Stimulated activated CD8-positive, alpha-beta memory T cell treated with anti-CD3 and anti-CD28 coated beads, Interleukin-15, amount 100 ng/mL, for 4 hours (primary cell): ENCODE measurements around the gene PHOSPHO1.
A peak's percentile ranks its signal among the peaks of the same experiment; 100 is the strongest.

Experiments used
- DNase-seq, 2 donors: peaks; one replicate each; pipeline ENCODE4 v3.0.0-alpha.2; 2020; ENCODE audit warnings: low read depth in 2 of 2

PHOSPHO1 gene

DNA sequence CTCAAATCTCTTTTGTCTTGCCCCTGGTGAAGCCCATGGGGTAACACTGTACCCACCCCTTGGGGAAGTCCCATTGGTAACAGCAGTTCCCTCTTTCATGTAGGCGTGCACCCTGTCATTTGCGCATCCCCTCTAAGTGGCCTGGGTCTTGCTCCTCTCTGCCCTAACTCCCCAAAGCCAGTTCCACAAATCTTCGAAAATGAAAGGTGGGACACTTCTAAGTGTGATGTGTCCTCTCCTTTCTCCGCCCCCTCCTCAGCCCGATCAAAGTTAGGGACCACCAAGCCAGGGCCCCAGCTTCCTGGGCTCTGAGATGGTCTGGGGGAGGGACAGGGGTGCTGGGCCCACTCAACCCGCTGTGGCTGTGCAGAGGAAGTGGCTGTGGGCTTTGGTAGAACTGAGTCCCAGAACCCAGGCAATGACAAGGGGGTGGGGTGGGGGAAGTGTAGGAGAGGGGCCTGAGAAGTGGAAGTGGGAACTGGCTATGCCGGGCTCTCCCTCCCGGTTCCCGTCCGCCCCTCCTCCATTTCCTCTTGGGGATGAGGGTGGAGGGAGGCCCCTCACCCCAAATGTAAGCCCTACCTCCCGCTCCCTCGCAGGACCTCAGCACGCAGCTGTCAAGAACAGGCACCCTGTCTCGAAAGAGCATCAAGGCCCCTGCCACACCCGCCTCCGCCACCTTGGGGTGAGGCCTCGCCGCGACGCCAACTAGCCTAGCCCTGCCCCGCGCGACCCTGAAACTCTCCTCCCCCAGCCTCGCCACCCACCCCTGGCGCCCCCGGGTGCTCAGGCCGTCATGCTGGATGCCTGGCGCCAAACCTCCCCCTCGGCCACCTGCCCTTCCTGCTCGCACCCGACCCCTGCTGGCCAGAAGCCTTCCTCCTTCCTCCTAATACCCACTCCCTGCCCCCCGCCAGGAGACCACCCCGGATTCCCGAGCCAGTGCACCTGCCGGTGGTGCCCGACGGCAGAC, 11.4 kb downstream of the PHOSPHO1 start:
- peak in 1 of 2 donors; percentile 42 for DNase-seq

DNA sequence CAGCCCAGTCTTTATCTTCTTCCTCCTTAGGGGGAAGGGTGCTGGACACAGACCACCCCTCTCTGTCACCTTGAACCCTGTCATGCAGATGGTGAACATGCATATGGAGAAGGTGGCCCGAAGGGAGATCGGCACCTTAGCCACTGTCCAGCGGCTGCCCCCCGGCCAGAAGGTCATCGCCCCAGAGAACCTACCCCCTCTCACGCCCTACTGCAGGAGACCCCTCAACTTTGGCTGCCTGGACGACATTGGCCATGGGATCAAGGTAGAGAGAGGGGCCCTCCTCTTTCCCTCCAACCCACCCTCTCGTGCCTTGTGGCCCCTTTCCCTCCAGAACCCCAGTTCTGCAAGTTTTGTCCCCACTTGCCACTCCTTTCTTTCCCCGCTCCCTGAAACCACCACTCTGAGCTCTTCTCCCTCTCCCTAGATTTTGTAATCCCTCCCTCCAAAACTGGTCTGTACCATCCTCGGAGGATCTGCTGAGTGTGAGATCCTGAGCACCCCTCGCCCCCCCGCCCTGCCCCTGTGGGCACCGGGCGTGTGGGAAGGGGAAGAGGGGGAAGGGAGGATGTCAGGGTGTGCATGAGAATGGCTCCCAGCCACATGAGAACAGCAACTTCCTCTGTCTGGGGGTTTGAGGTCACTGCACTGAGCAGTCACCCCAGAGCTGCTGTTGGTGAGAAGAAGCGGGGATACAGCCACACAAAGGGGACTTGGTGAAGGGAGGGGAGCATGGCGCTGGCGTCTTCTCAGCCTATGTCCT, 12.8 kb downstream of the PHOSPHO1 start:
- DNase-seq = peak; percentile 51 to 55

DNA sequence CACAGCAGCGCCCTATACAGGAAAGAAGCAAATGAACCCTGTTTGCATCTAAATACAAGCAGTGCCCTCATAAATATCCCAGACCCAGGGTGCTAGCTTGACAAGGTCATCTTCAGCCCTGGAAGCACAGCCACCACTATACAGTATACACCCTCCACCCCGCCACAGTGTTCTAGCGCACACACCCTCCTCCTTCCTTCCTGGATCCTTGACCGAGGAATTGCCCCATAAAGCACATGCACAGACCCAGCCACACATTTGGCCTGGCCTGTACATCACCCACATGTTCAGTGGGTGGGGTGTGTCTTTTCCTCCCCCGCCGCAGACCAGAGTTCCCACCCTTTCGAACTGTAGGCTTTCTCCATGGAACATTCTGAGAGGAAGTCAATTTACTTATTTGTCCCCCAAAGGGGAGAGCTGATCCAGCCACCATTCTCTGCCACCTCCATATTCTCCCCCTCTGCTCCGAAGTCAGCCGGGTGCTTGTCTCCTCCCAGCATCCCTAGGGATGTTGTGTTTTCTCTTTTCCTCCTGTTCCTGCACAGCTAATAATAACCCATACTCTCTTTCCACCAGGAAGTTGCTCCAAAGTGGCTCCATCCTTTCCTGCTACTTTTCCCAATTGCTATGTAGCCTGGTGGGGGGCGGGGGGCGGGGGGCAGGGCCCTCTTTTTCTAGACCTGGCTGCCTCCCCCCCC, 13.5 kb downstream of the PHOSPHO1 start:
- DNase-seq = no peak

DNA sequence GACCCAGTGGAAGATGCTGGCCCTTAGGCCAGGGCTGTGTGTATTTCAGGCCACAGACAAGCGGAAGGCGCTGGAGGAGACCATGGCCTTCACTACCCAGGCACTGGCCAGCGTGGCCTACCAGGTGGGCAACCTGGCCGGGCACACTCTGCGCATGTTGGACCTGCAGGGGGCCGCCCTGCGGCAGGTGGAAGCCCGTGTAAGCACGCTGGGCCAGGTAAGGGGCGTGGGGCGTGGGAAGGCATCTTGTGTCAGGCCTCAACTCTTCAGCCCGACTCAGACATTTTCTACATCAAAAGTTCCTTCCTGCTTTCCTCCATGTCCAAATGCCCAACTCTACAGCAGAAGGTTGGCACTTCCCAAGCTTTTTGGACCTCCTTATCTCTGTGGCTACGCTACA, 14.1 kb downstream of the PHOSPHO1 start:
- no peak for DNase-seq

DNA sequence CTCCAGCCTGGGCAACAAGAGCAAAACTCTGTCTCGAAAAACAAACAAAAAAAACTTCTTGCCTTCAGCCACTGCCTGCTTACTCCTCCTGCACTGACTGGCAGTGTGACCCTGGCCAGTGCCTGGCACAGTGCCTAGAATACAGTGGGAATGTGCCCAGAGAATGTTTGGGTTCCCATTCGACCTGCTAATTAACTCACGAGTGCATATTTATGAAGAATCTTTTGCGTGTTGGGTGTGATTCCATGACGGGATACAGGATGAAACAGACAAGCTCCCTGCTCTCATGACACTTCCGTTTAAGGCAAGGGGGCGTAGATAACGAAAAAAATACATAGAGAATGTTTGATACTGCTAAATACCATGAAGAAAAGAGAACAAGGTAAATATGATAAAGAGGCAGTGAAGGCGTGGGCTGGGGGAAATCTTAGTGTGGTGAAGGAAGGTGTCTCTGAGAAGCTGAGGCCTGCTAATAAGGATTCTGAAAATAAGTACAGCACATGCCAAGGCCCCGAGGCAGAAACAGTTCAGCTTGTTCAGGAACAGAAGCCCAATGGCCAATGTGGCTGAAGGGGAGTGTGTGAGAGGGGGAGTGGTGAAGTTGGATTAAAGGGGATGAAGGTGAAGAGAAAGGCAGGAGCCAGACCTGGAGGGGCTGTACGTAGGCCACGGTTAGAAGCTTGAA, 15.8 kb downstream of the PHOSPHO1 start:
- DNase-seq = no peak

DNA sequence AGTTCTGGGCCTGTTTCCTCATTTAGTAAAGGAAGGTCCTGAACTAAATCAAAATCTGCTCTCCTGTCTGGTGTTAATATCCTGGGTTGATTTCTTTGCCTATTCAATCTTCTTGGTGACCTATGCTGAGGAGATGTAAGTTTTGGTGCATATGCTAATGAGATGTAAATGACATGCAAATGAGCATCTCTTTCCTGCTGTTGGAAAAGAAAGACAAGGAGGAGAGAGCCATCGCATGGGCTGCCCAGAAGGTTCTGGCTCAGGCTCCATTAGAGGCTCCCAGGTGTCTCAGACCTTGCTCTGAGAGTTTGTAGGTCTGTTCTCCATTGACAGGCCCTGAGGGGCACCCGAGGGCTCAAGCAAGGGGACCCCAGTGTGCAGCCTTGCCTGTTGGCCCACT, 16.7 kb downstream of the PHOSPHO1 start:
- no peak for DNase-seq

DNA sequence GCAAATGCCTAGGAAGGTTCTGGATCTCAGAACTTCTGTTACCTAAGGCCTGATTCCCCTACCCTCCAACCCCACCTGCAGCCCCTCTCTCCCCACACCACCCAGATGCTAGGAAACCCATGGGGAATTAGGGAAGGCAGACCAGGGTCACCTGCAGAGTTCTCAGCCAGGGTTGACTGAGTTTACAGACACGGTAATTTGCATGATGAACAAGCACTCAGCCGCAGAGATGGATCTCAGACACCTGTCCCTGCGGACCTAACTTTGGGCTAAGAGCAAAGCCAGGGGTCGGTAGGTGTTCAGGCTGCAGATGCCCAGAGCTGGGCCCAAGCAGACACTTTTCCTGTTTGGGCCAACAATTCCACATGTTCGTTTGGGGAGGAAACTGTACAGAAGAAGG, 17.2 kb downstream of the PHOSPHO1 start:
- no peak for DNase-seq

DNA sequence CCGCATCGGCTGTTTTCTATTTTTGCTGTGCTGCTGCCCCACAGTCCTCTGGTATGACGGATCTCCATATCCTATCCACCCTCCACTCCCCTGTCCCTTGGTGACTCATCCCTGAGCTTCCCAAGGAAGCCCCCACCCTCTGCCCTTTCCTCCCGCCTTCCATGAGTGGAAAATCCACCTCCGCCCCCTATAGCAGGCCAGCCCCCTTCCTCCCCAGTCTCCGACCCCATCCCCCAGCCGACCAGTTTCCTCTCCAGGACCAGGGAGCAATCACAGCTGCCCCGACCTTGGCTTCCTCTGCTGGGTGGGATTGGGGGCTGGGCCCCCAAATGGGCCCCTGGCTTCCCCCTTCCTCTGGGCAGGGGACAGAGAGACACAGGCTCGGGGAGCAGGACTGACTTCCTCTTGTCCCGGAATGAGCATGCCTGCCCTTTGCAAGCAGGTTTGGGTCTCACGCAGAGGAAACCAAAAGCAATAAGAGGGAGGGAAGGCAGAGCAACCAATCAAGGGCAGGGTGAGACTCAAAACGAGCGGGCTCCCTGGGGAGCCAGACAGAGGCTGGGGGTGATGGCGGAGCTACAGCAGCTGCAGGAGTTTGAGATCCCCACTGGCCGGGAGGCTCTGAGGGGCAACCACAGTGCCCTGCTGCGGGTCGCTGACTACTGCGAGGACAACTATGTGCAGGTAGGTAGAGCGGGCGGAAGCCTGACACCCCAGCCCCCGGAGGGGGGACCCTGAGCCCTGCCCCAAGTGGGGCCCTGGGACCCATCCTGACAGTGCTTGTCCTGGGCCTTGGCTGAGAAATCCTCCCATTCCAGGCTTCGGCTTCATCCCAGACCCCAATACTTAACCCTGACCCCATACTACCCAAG, 20.2 kb downstream of the PHOSPHO1 start, which contains the start of the genes ABI3 and GNGT2:
Gene ABI3, plus strand, starts transcription at position 550 of the 872 bp plus-strand sequence. Its CDS starts 18 bp downstream, at position 568.
Gene GNGT2, minus strand, starts transcription at position 417 of the 872 bp plus-strand sequence. CDS start 3,152 bp downstream, outside the sequence.
- DNase-seq = no peak

DNA sequence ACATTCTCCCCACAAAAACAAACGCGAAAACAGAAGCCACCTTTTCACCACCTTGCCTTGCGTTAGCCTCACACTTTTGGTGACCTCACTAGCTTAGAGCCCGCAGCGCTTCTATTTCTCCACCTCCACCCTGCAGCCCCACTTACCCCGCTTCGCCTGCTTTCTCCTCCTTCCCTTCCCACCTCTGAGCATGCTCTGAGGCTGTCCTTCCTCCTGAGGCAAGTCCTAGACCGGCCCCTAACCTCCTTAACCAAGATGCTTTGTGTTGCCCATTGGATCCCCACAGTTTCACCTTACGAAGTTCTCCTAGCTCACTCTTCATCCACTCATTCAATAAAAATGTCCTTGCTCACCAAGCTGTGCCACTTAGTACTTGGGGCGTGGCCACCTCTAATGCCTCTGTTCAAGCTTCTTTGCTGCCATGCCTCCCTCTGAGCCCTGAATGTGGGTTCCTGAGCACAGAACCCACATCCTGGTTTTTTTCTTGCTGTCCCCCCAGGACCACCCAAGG, 21.5 kb downstream of the PHOSPHO1 start:
- no peak for DNase-seq

DNA sequence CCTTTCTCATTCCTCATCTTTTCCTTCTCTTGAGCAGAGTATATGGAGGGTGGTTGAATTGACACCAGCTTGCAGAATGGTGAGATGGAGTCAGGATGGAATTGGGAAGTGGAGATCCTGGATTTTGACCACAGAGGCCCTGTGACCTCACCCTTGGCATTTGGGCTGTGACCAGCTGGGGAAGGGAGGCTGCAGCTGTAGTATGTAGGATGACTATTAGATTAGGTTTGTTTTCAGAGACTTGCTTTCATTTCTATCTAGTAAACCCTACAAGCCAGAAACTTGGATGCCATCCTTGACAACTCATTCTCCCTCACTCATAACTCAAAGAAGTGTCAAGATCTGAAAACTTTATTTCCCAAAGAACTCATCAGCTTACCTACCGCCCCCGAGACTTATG, 26.1 kb downstream of the PHOSPHO1 start:
- DNase-seq = no peak

DNA sequence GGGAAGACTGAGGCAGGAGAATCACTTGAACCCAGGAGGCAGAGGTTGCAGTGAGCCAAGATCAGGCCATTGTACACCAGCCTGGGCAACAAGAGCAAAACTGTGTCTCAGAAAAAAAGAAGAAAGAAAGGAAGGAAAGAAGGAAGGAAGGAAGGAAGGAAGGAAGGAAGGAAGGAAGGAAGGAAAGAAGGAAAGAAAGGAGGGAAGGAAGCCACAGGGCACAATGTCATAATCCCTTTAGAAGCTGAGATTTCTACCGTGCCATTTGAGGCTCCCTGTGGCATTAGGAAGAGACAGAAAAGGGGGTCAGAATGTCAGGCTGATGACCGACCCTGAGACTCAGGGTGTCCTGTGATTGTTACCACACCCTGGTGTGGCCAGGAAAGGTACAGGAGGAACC, 26.8 kb downstream of the PHOSPHO1 start:
- DNase-seq = no peak

DNA sequence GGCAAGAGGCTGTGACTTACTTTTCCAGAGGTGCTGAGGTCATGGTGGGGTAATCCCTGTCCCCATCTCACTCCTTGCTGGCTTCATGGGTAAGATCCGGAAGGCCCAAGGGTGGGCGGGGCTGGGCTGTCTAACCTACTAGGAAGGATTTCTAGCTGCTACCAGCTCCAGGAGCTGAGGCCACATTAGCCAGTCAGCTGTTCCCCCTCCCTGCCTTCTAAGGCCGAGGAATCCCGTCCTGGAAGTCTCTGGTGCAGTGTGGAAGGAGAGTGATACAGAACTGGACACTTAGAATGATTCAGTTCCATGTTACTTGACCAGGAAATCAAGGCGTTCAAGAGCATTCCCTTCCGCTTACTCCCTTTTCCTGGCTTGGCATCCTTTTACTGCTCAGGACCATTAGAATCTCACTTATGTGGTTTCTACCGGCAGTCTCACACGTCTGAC, 29.1 kb downstream of the PHOSPHO1 start:
- DNase-seq = no peak

DNA sequence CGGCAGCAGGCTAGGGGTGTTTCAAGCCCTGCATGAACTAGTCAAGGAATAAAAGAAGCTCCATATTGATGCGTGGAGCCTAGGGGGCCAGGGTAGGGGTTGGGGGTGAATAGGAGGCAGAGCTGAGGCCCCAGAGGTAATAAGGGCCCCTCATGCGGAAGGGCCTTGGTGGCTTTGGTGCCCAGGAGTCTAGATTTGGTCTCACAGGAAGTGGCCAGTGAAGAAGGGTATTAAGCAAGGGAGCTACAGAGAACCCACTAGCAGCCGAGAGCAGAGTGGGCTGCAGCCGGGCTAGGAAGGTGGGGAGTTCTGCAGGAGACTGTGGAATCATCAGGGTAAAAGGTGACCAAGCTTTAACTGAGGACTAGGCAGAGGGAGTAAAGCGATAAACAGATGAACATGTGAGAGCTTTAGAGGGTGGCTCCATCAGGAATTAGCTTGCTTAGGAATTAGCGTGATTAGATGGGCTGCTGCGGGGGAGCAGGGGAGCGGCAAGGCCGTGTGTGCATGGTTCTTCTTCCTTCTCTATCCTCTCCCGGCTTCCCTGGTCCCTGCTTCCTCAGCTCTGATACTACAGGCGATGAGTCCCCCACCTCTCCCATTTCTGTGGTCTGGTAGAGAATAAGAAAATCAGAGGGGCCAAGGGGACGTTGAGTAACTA, 30.0 kb downstream of the PHOSPHO1 start:
- no peak for DNase-seq

DNA sequence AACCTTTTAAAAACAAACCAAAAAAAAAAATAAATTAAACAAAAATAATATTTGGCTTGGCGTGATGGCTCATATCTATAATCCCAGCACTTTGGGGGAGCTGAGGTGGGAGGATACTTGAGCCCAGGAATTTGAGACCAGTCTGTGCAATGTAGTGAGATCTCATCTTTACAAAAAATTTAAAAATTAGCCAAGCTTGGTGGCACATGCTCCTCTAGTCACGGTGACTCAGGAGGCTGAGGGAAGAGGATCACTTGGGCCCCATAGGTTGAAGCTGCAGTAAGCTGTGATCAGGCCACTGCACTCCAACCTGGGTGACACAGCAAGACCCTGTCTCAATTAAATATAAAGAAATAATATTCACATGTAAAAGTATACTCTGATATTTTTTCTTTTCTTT, 32.4 kb downstream of the PHOSPHO1 start:
- DNase-seq = no peak

DNA sequence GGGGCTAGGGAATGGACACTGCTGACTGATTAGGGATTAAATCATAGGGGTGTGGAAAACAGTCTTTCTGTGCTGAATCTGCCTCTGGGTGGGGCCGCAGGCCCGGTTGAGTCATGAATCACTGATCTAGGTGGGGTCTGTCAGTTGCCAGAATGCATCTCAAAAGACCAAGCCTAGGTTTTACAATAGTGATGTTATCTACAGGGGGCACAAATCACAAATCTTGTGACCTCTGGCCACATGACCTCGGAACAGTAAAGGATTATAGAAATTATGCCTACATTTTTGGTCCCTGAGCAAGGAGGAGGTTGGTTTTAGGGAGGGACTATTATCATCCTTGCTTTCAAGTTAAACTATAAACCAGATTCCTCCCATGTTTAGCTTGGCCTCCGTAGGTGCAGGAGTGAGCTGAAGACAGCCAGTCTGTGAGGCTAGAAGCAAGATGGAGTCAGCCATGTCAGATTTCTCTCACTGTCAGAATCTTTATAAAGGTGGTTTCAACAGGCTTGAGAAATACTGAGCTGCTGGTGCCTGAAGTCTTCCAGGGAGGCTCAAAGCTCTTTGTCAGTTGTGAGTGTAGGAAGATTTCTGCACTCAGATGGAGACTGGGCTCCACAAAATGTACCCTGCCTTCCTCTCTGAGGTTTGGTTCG, 33.1 kb downstream of the PHOSPHO1 start:
- DNase-seq = no peak

DNA sequence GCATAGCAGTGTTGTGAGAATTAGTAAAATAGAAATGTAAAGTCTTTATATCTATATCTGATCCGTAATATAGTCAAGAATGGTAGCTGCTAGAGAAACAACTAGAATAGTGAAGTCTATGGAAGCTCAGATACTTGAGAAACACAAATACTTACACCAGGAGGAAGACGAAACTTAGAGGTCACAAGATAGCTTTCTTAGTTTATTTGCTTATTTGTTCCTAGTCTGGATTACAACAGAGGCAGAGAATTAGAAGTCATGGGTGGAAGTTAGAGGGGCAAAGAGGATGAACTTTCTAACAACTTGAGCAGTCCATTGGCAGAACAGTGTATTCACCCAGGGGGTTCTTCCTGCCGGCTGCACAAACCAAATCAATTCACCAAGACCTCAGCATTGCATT, 34.1 kb downstream of the PHOSPHO1 start:
- no peak for DNase-seq

DNA sequence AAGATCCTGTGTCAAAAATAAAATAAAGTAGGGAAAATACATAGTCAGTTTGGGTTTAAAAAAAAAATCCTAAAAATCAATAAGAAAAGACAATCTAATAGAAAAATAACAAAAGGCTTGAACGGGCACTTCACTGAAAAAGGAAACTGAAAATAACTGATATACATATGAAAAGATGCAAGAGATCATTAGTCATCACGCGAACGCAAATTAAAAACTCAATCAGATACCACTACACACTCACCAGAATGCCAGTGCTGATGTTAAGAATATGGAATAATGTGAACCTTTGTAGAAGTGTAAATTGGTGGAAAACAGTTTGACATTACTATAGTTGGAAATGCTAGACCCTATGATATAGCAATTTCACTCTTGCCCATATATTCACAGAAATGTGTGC, 34.8 kb downstream of the PHOSPHO1 start:
- no peak for DNase-seq

DNA sequence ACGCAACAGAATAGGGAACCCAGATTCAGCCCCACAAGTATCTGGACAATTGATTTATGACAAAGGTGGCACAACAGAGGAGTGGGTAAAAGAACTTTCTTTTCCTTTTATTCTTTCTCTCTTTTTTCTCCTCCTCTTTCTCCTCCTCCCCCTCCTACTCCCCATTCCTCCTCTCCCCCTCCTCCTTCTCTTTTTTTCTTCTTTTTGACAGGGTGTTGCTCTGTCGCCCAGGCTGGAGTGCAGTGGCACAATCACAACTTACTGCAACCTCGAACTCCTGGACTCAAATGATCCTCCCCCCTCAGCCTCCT, 36.3 kb downstream of the PHOSPHO1 start:
- no peak for DNase-seq
